GM21619 (cell line): ENCODE data around the gene TINAG.

ENCODE experiments used
- ATAC-seq: cut with Tn5 transposase; IDR thresholded peaks from one replicate; pipeline ENCODE4 v1.9.1; 2021; ENCODE audit not compliant: unreplicated experiment

Gene TINAG

GRCh38 chr6:54426995-54427394 is 118.8 kb downstream of the TINAG start:
- ATAC-seq: no peak

- no peak for ATAC-seq
These were observed 119.2 kb downstream of the TINAG start for GRCh38 chr6:54427396-54427937.

GRCh38 chr6:54428431-54428830 is 120.2 kb downstream of the TINAG start:
- ATAC-seq: peak; percentile 89

GRCh38 chr6:54431466-54431865 is 123.2 kb downstream of the TINAG start:
- no peak for ATAC-seq
